ENCODE data around the gene DGKG.

DGKG gene

GRCh38 chr3:186352369-186352768 lies 9.7 kb downstream of the DGKG start:
- ATAC-seq (no peak), DNase-seq (no peak)
- Mint-ChIP-seq H3K4me1 (no peaks in the 10 kb centered on the region), H3K9me3 (peaks cover 8 to 10% of the 10 kb centered on the region in 2 donors), H3K4me3 (no peak overlapping the region), H3K27me3 (peaks cover 28% of the 10 kb centered on the region), H3K27ac (no peak overlapping the region)

GRCh38 chr3:186342197-186342596 lies 19.8 kb downstream of the DGKG start:
- DNase-seq (no peak), ATAC-seq (no peak)
- peaks cover 0 to 9% of the 10 kb centered on the region in 2 donors for H3K9me3 Mint-ChIP-seq
- H3K27me3 Mint-ChIP-seq, result no peaks in the 10 kb centered on the region
- H3K27ac Mint-ChIP-seq, result no peak overlapping the region
- H3K4me1 Mint-ChIP-seq, result peaks cover 13% of the 10 kb centered on the region
- no peak overlapping the region for H3K4me3 Mint-ChIP-seq

- peaks cover 13% of the 10 kb centered on the region for H3K4me1 Mint-ChIP-seq
- no peak overlapping the region for H3K4me3 Mint-ChIP-seq
- peaks cover 0 to 9% of the 10 kb centered on the region in 2 donors for H3K9me3 Mint-ChIP-seq
- no peak for ATAC-seq
- no peaks in the 10 kb centered on the region for H3K27me3 Mint-ChIP-seq
- H3K27ac Mint-ChIP-seq, result peak overlapping the region in 1 of 2 donors; percentile 23
- DNase-seq, result no peak
Observed at GRCh38 chr3:186340204-186340603, 21.8 kb downstream of the DGKG start.

GRCh38 chr3:186339180-186339918 lies 22.7 kb downstream of the DGKG start:
- no peak overlapping the region for H3K27ac Mint-ChIP-seq
- no peak overlapping the region for H3K4me3 Mint-ChIP-seq
- H3K4me1 Mint-ChIP-seq, result peaks cover 13% of the 10 kb centered on the region
- no peaks in the 10 kb centered on the region for H3K27me3 Mint-ChIP-seq
- DNase-seq (no peak), ATAC-seq (no peak)
- H3K9me3 Mint-ChIP-seq, result peaks cover 0 to 9% of the 10 kb centered on the region in 2 donors

GRCh38 chr3:186333256-186333655 lies 28.8 kb downstream of the DGKG start:
- ATAC-seq, result no peak
- DNase-seq, result no peak
- no peaks in the 10 kb centered on the region for H3K9me3 Mint-ChIP-seq
- no peak overlapping the region for H3K27ac Mint-ChIP-seq
- H3K4me1 Mint-ChIP-seq, result no peaks in the 10 kb centered on the region
- H3K27me3 Mint-ChIP-seq, result peaks cover 15% of the 10 kb centered on the region
- H3K4me3 Mint-ChIP-seq, result no peak overlapping the region

GRCh38 chr3:186330772-186331460 lies 31.1 kb downstream of the DGKG start:
- no peak overlapping the region for H3K4me3 Mint-ChIP-seq
- no peak overlapping the region for H3K27ac Mint-ChIP-seq
- H3K9me3 Mint-ChIP-seq, result no peaks in the 10 kb centered on the region
- H3K4me1 Mint-ChIP-seq, result no peaks in the 10 kb centered on the region
- ATAC-seq, result peak; percentile 31
- peaks cover 15% of the 10 kb centered on the region for H3K27me3 Mint-ChIP-seq
- DNase-seq, result no peak

GRCh38 chr3:186329589-186329988 lies 32.4 kb downstream of the DGKG start:
- DNase-seq, result no peak
- no peak for ATAC-seq
- Mint-ChIP-seq H3K4me3 (no peak overlapping the region), H3K27me3 (peaks cover 15% of the 10 kb centered on the region), H3K9me3 (no peaks in the 10 kb centered on the region), H3K4me1 (no peaks in the 10 kb centered on the region), H3K27ac (no peak overlapping the region)

- Mint-ChIP-seq H3K4me1 (no peaks in the 10 kb centered on the region), H3K9me3 (no peaks in the 10 kb centered on the region), H3K4me3 (no peak overlapping the region), H3K27ac (no peak overlapping the region), H3K27me3 (peaks cover 7% of the 10 kb centered on the region)
- ATAC-seq, result no peak
- DNase-seq, result no peak
Observed at GRCh38 chr3:186327912-186328487, 34.0 kb downstream of the DGKG start.

GRCh38 chr3:186322761-186323160 lies 39.3 kb downstream of the DGKG start:
- Mint-ChIP-seq H3K27ac (no peak overlapping the region), H3K9me3 (no peaks in the 10 kb centered on the region), H3K4me1 (no peaks in the 10 kb centered on the region), H3K4me3 (no peak overlapping the region), H3K27me3 (peaks cover 15% of the 10 kb centered on the region)
- no peak for ATAC-seq
- no peak for DNase-seq

GRCh38 chr3:186321746-186322145 lies 40.3 kb downstream of the DGKG start:
- Mint-ChIP-seq H3K9me3 (no peaks in the 10 kb centered on the region), H3K27ac (no peak overlapping the region), H3K4me1 (no peaks in the 10 kb centered on the region), H3K27me3 (peaks cover 15% of the 10 kb centered on the region), H3K4me3 (no peak overlapping the region)
- DNase-seq (no peak), ATAC-seq (no peak)

- peak; percentile 50 for ATAC-seq
Observed at GRCh38 chr3:186320862-186321568, 41.0 kb downstream of the DGKG start.

GRCh38 chr3:186319945-186320344 lies 42.1 kb downstream of the DGKG start:
- no peaks in the 10 kb centered on the region for H3K9me3 Mint-ChIP-seq
- no peaks in the 10 kb centered on the region for H3K4me1 Mint-ChIP-seq
- no peak overlapping the region for H3K4me3 Mint-ChIP-seq
- no peak overlapping the region for H3K27ac Mint-ChIP-seq
- peaks cover 15% of the 10 kb centered on the region for H3K27me3 Mint-ChIP-seq
- DNase-seq, result no peak
- no peak for ATAC-seq

More at GRCh38 chr3:186320862-186321568, 41.0 kb downstream of the DGKG start:
- Mint-ChIP-seq H3K4me1 (no peaks in the 10 kb centered on the region), H3K4me3 (no peak overlapping the region), H3K9me3 (no peaks in the 10 kb centered on the region), H3K27ac (no peak overlapping the region), H3K27me3 (peaks cover 15% of the 10 kb centered on the region)
- no peak for DNase-seq

GRCh38 chr3:186318135-186318534 lies 43.9 kb downstream of the DGKG start:
- peaks cover 13% of the 10 kb centered on the region for H3K27me3 Mint-ChIP-seq
- no peaks in the 10 kb centered on the region for H3K9me3 Mint-ChIP-seq
- no peak for DNase-seq
- ATAC-seq, result no peak
- no peak overlapping the region for H3K4me3 Mint-ChIP-seq
- H3K4me1 Mint-ChIP-seq, result no peaks in the 10 kb centered on the region
- no peak overlapping the region for H3K27ac Mint-ChIP-seq

GRCh38 chr3:186317478-186317877 lies 44.6 kb downstream of the DGKG start:
- no peak for DNase-seq
- Mint-ChIP-seq H3K27ac (no peak overlapping the region), H3K4me1 (no peaks in the 10 kb centered on the region), H3K4me3 (no peak overlapping the region), H3K9me3 (no peaks in the 10 kb centered on the region), H3K27me3 (peaks cover 7% of the 10 kb centered on the region)
- ATAC-seq, result no peak

GRCh38 chr3:186316666-186317260 lies 45.3 kb downstream of the DGKG start:
- ATAC-seq, result no peak
- no peak for DNase-seq
- Mint-ChIP-seq H3K4me3 (no peak overlapping the region), H3K9me3 (no peaks in the 10 kb centered on the region), H3K4me1 (no peaks in the 10 kb centered on the region), H3K27ac (no peak overlapping the region), H3K27me3 (peaks cover 6% of the 10 kb centered on the region)

Measured in stimulated activated naive CD8-positive, alpha-beta T cell treated with anti-CD3 and anti-CD28 coated beads, Interleukin-15, amount 100 ng/mL, for 72 hours (primary cell).